ENCODE data around the gene IL27RA. TPM values are rescaled to one million over a fixed set of nuclear protein-coding genes. Genes with fewer than 3 reads are reported as not detected.

The IL27RA gene
- total and polyA plus RNA-seq, 10 donors, result 12.8 to 28.7 (median 16.8) TPM

- whole genome bisulfite sequencing, 5 donors, result 94 to 98% (median 97%) methylated on average over 4 to 6 of the region's 6 CpGs
- no peak for TF ChIP-seq CTCF (IDR thresholded peaks at IDR 0.05 in 8 of 11, conservative IDR thresholded peaks at IDR 0.05 in 3 of 11)
- intact Hi-C loops (cut with DNase I; ENCODE audit: low total_unique reads), result no loop called here
- Histone ChIP-seq H3K4me3 (no peak overlapping the region), H3K27me3 (replicated peaks in 1 of 7) (no peaks in the 10 kb centered on the region), H3K9me3 (no peaks in the 10 kb centered on the region), H3K4me1 (peaks cover 5 to 25% (median 20%) of the 10 kb centered on the region in 6 donors), H3K36me3 (peaks cover 0 to 100% (median 87%) of the 10 kb centered on the region in 6 donors), H3K27ac (peak overlapping the region in 2 of 8 donors; percentile 16 to 65)
- no peak for DNase-seq
Observed at GRCh38 chr19:14101003-14101545, 69.5 kb downstream of the IL27RA start.

DNA sequence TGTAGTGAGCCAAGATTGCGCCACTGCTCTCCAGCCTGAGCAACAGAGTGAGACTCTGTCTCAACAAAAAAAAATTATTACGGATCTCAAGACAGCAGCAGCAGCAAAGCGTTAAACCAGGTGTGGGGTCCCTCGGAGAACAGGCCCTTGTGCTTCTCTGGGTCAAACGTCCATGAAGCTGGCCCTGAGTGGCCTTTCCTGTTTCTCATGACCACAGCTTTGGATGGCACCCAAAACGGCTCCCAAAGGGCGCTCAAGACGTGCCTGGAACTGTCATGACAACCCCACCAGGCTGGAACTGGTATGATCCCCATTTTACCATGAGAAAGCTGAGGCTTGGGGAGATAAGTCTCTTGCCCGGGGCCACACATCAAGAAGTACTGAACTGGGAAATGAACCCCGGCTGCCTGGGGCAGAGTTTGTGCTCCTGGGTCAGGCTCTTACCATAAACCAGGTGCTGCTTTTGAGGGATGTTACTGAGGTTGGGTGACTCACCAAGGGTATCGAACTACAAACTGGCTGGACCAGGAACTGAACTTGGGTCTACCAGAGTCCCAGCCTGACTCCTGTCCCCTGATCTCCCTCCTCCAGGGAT is 70.6 kb downstream of the IL27RA start:
- intact Hi-C loops (cut with DNase I; ENCODE audit: low total_unique reads), result no loop called here
- peak overlapping the region in 6 of 8 donors; percentile 16 to 65 (median 54) for H3K27ac ChIP-seq
- H3K4me3 ChIP-seq, result no peak overlapping the region
- TF ChIP-seq CTCF (IDR thresholded peaks at IDR 0.05 in 8 of 11, conservative IDR thresholded peaks at IDR 0.05 in 3 of 11), result no peak
- 65 to 87% (median 76%) methylated on average over 10 to 11 of the region's 11 CpGs for WGBS, 5 donors
- peaks cover 0 to 100% (median 87%) of the 10 kb centered on the region in 6 donors for H3K36me3 ChIP-seq
- H3K27me3 ChIP-seq (replicated peaks in 1 of 7), result no peaks in the 10 kb centered on the region
- DNase-seq, result no peak
- H3K4me1 ChIP-seq, result peaks cover 5 to 32% (median 23%) of the 10 kb centered on the region in 6 donors
- no peaks in the 10 kb centered on the region for H3K9me3 ChIP-seq

GRCh38 chr19:14102756-14103155 is 71.2 kb downstream of the IL27RA start:
- no peaks in the 10 kb centered on the region for H3K27me3 ChIP-seq (replicated peaks in 1 of 7)
- DNase-seq, result no peak
- no peak overlapping the region for H3K4me3 ChIP-seq
- no peaks in the 10 kb centered on the region for H3K9me3 ChIP-seq
- intact Hi-C loops (cut with DNase I; ENCODE audit: low total_unique reads), result no loop called here
- 70 to 79% (median 77%) methylated on average over 8 to 10 of the region's 10 CpGs for WGBS, 5 donors
- H3K4me1 ChIP-seq, result peaks cover 5 to 38% (median 27%) of the 10 kb centered on the region in 6 donors
- peak overlapping the region in 6 of 8 donors; percentile 16 to 65 (median 54) for H3K27ac ChIP-seq
- TF ChIP-seq POLR2AphosphoS5 (IDR thresholded peaks at IDR 0.05), result peak in 1 of 3 donors; percentile 14
- no peak for TF ChIP-seq CTCF (IDR thresholded peaks at IDR 0.05 in 8 of 11, conservative IDR thresholded peaks at IDR 0.05 in 3 of 11)
- TF ChIP-seq POLR2A (IDR thresholded peaks at IDR 0.05), result no peak
- peaks cover 0 to 100% (median 84%) of the 10 kb centered on the region in 6 donors for H3K36me3 ChIP-seq

Other genes starting within 250 kb of the IL27RA start
- 10 to 100 TPM in 3 of 7 donors, 1 to 10 TPM in 4; 6.2 to 14.8 (median 9.4) TPM for gene ZSWIM4, start 236.3 kb upstream of the IL27RA start, total RNA-seq
- gene ZSWIM4, start 236.3 kb upstream of the IL27RA start, polyA plus RNA-seq, result 1 to 10 TPM; 1.5 to 4.7 (median 1.7) TPM
- not detected for gene NANOS3, start 154.6 kb upstream of the IL27RA start, total RNA-seq
- gene NANOS3, start 154.6 kb upstream of the IL27RA start, polyA plus RNA-seq, result under 1 TPM; 0.42 to 0.99 (median 0.52) TPM
- 1 to 10 TPM in 6 of 7 donors, under 1 TPM in 1; 0.97 to 3.5 (median 2.1) TPM for gene BRME1, start 125.6 kb upstream of the IL27RA start, total RNA-seq
- 1 to 10 TPM; 1.3 to 3.8 (median 2.7) TPM for gene BRME1, start 125.6 kb upstream of the IL27RA start, polyA plus RNA-seq
- 10 to 100 TPM; 26.2 to 40.1 (median 28.8) TPM for gene CC2D1A, start 125.6 kb upstream of the IL27RA start, total RNA-seq
- gene CC2D1A, start 125.6 kb upstream of the IL27RA start, polyA plus RNA-seq, result 10 to 100 TPM; 13.0 to 27.2 (median 24.5) TPM
- gene PODNL1, start 93.3 kb upstream of the IL27RA start, total RNA-seq, result 1 to 10 TPM in 2 of 7 donors, under 1 TPM in 4, not detected in 1; 0.19 to 3.0 (median 0.79) TPM
- gene PODNL1, start 93.3 kb upstream of the IL27RA start, polyA plus RNA-seq, result under 1 TPM; 0.20 to 0.54 (median 0.41) TPM
- 10 to 100 TPM; 27.7 to 58.6 (median 43.2) TPM for gene DCAF15, start 79.3 kb upstream of the IL27RA start, total RNA-seq
- 10 to 100 TPM; 44.7 to 84.9 (median 79.0) TPM for gene DCAF15, start 79.3 kb upstream of the IL27RA start, polyA plus RNA-seq
- 10 to 100 TPM in 5 of 7 donors, 1 to 10 TPM in 2; 9.2 to 22.4 (median 17.9) TPM for gene RFX1, start 25.4 kb upstream of the IL27RA start, total RNA-seq
- 1 to 10 TPM; 2.2 to 8.0 (median 4.2) TPM for gene RFX1, start 25.4 kb upstream of the IL27RA start, polyA plus RNA-seq
- not detected for gene RLN3, start 3.6 kb upstream of the IL27RA start, total RNA-seq
- gene RLN3, start 3.6 kb upstream of the IL27RA start, polyA plus RNA-seq, result under 1 TPM in 1 of 3 donors, not detected in 2; 0.35 TPM
- gene PALM3, start 30.3 kb downstream of the IL27RA start, total RNA-seq, result not detected
- under 1 TPM; 0.02 to 0.32 (median 0.05) TPM for gene PALM3, start 30.3 kb downstream of the IL27RA start, polyA plus RNA-seq
- gene MISP3, start 41.0 kb downstream of the IL27RA start, total RNA-seq, result 1 to 10 TPM; 1.8 to 8.0 (median 2.0) TPM
- 1 to 10 TPM; 1.5 to 2.2 (median 1.9) TPM for gene MISP3, start 41.0 kb downstream of the IL27RA start, polyA plus RNA-seq
- gene C19orf67, start 54.0 kb downstream of the IL27RA start, total RNA-seq, result 1 to 10 TPM in 1 of 7 donors, not detected in 6; 4.9 TPM
- not detected for gene C19orf67, start 54.0 kb downstream of the IL27RA start, polyA plus RNA-seq
- 10 to 100 TPM; 25.5 to 36.8 (median 30.6) TPM for gene SAMD1, start 59.0 kb downstream of the IL27RA start, total RNA-seq
- gene SAMD1, start 59.0 kb downstream of the IL27RA start, polyA plus RNA-seq, result 10 to 100 TPM; 19.6 to 31.4 (median 24.3) TPM
- 100 to 1,000 TPM in 6 of 7 donors, 10 to 100 TPM in 1; 87.7 to 256 (median 132) TPM for gene PRKACA, start 86.0 kb downstream of the IL27RA start, total RNA-seq
- gene PRKACA, start 86.0 kb downstream of the IL27RA start, polyA plus RNA-seq, result 10 to 100 TPM; 26.6 to 77.3 (median 31.4) TPM
- 10 to 100 TPM in 3 of 7 donors, 1 to 10 TPM in 4; 4.0 to 24.8 (median 7.0) TPM for gene ASF1B, start 104.8 kb downstream of the IL27RA start, total RNA-seq
- gene ASF1B, start 104.8 kb downstream of the IL27RA start, polyA plus RNA-seq, result 10 to 100 TPM in 2 of 3 donors, 1 to 10 TPM in 1; 3.8 to 12.5 (median 10.1) TPM
- 10 to 100 TPM in 6 of 7 donors, 1 to 10 TPM in 1; 10.0 to 21.1 (median 13.4) TPM for gene ADGRL1, start 174.4 kb downstream of the IL27RA start, total RNA-seq
- gene ADGRL1, start 174.4 kb downstream of the IL27RA start, polyA plus RNA-seq, result 1 to 10 TPM; 1.8 to 5.8 (median 2.3) TPM